Measurements from ENCODE around the gene GSTT2.

DNA sequence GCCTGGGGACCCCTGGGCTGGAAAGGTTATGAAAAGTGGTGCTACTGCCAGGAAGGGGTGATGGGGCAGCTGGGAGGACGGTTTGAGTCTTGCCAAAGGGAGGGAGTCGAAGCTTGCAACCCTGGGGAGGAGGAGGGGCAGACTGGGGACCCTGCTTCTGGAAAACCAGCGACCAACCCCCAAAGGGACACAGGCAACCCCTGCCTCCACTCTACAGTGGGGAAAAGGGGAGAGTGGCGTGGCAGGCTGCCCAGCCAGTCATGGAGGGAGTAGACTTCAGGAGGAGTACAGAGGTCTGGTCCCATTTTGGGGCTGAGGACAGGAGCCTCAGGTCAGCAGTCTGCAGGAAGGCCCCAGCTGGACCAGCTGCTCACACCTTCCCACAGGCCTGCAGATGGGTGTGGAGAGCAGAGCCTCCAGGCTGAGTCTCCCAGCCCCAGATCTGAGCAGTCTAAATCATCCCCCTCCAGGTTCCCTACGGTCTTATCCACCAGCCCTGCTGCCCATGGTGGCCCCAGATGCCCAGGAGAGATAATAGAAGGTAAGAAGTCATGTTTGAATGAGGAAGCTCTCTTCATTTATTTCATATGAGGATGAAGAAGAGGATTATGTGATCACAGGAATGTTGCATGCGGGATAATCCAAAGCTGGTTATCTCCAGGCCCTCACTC, 9.0 kb upstream of the GSTT2 start:
- TF ChIP-seq ZNF274 (IDR thresholded peaks at IDR 0.05; ENCODE audit: low read depth, low read length) (no peak), SUZ12 (IDR thresholded peaks at IDR 0.05; ENCODE audit: extremely low read depth, insufficient read depth, insufficient read length) (no peak)

Measured in NT2/D1 (cell line).